Parathyroid adenoma (tissue), 2 donors: ENCODE results near the gene AMOTL1.

Source experiments
- H2AFZ ChIP-seq: fragments of 300-600 bp; sonication (generic); one replicate; pipeline ENCODE4 v1.7.0; 2017; ENCODE audit warnings: antibody characterized with exemption, mild to moderate bottlenecking
- H3K27ac ChIP-seq: fragments of 300-600 bp; sonication (generic); one replicate; pipeline ENCODE4 v1.7.0; 2017
- H3K27me3 ChIP-seq: fragments of 300-600 bp; sonication (generic); one replicate; pipeline ENCODE4 v1.7.0; 2017; ENCODE audit warnings: low read length; ENCODE audit not compliant: control insufficient read depth, insufficient read depth
- H3K36me3 ChIP-seq: fragments of 300-600 bp; sonication (generic); one replicate; pipeline ENCODE4 v1.7.0; 2017; ENCODE audit warnings: low read length; ENCODE audit not compliant: control insufficient read depth, insufficient read depth
- H3K4me1 ChIP-seq: fragments of 300-600 bp; sonication (generic); one replicate; pipeline ENCODE4 v1.7.0; 2017; ENCODE audit warnings: control low read depth
- H3K4me2 ChIP-seq: fragments of 300-600 bp; sonication (generic); one replicate; pipeline ENCODE4 v1.7.0; 2017; ENCODE audit warnings: low read length
- H3K4me3 ChIP-seq: fragments of 300-600 bp; sonication (generic); one replicate; pipeline ENCODE4 v1.7.0; 2017; ENCODE audit warnings: low read depth, low read length
- H3K79me2 ChIP-seq: fragments of 300-600 bp; sonication (generic); one replicate; pipeline ENCODE4 v1.7.0; 2017; ENCODE audit warnings: control low read depth
- H3K9ac ChIP-seq: fragments of 300-600 bp; sonication (generic); one replicate; pipeline ENCODE4 v1.7.0; 2017; ENCODE audit warnings: mild to moderate bottlenecking
- H3K9me3 ChIP-seq: fragments of 300-600 bp; sonication (generic); one replicate; pipeline ENCODE4 v1.7.0; 2017; ENCODE audit warnings: low read length; ENCODE audit not compliant: control insufficient read depth
- CTCF ChIP-seq: fragments of 300-600 bp; sonication (generic); IDR thresholded peaks from one replicate; pipeline ENCODE4 v1.7.0; 2017; ENCODE audit warnings: antibody characterized with exemption, mild to moderate bottlenecking
- donor health status: primary hyperparathyroidism.

The AMOTL1 gene

GRCh38 chr11:94838027-94838731 lies 70.0 kb downstream of the AMOTL1 start:
- H3K27me3 ChIP-seq: no peaks in the 10 kb centered on the region
- H3K4me2 ChIP-seq: no peak overlapping the region
- no peaks in the 10 kb centered on the region for H3K79me2 ChIP-seq
- H3K4me1 ChIP-seq: no peaks in the 10 kb centered on the region
- H3K4me3 ChIP-seq: no peak overlapping the region
- no peak overlapping the region for H3K9ac ChIP-seq
- no peak for TF ChIP-seq CTCF
- no peaks in the 10 kb centered on the region for H3K36me3 ChIP-seq
- H3K9me3 ChIP-seq: no peaks in the 10 kb centered on the region
- no peak overlapping the region for H2AFZ ChIP-seq
- H3K27ac ChIP-seq: no peak overlapping the region

- no peak for TF ChIP-seq CTCF
Observed at GRCh38 chr11:94840209-94840608, 72.1 kb downstream of the AMOTL1 start.

GRCh38 chr11:94844031-94844430 lies 75.9 kb downstream of the AMOTL1 start:
- Histone ChIP-seq H2AFZ (no peak overlapping the region), H3K79me2 (no peaks in the 10 kb centered on the region), H3K4me2 (no peak overlapping the region), H3K4me3 (no peak overlapping the region), H3K36me3 (no peaks in the 10 kb centered on the region), H3K4me1 (no peaks in the 10 kb centered on the region), H3K9ac (no peak overlapping the region), H3K9me3 (no peaks in the 10 kb centered on the region), H3K27ac (no peak overlapping the region), H3K27me3 (no peaks in the 10 kb centered on the region)
- no peak for TF ChIP-seq CTCF

More at GRCh38 chr11:94840209-94840608, 72.1 kb downstream of the AMOTL1 start:
- no peaks in the 10 kb centered on the region for H3K9me3 ChIP-seq
- no peak overlapping the region for H3K4me2 ChIP-seq
- H3K9ac ChIP-seq: no peak overlapping the region
- H3K27me3 ChIP-seq: no peaks in the 10 kb centered on the region
- no peak overlapping the region for H3K4me3 ChIP-seq
- H3K79me2 ChIP-seq: no peaks in the 10 kb centered on the region
- no peaks in the 10 kb centered on the region for H3K36me3 ChIP-seq
- no peak overlapping the region for H2AFZ ChIP-seq
- no peak overlapping the region for H3K27ac ChIP-seq
- H3K4me1 ChIP-seq: no peaks in the 10 kb centered on the region

GRCh38 chr11:94845622-94846021 lies 77.5 kb downstream of the AMOTL1 start:
- Histone ChIP-seq H3K9ac (no peak overlapping the region), H3K9me3 (no peaks in the 10 kb centered on the region), H3K79me2 (no peaks in the 10 kb centered on the region), H3K4me3 (no peak overlapping the region), H3K36me3 (no peaks in the 10 kb centered on the region), H3K4me1 (no peaks in the 10 kb centered on the region), H3K27me3 (no peaks in the 10 kb centered on the region), H3K27ac (no peak overlapping the region), H2AFZ (no peak overlapping the region), H3K4me2 (no peak overlapping the region)
- TF ChIP-seq CTCF: no peak

- H3K4me3 ChIP-seq: no peak overlapping the region
- H3K27ac ChIP-seq: no peak overlapping the region
- no peak overlapping the region for H3K9ac ChIP-seq
- H3K4me2 ChIP-seq: no peak overlapping the region
- H3K9me3 ChIP-seq: no peaks in the 10 kb centered on the region
- H3K79me2 ChIP-seq: no peaks in the 10 kb centered on the region
- no peaks in the 10 kb centered on the region for H3K36me3 ChIP-seq
- H3K4me1 ChIP-seq: no peaks in the 10 kb centered on the region
- H3K27me3 ChIP-seq: no peaks in the 10 kb centered on the region
- TF ChIP-seq CTCF: no peak
- no peak overlapping the region for H2AFZ ChIP-seq
Observed at GRCh38 chr11:94849839-94850238, 81.7 kb downstream of the AMOTL1 start.
